Retina (tissue), 1 donor: ENCODE measurements around the gene CDK7.
"Not testable (repeated sequence)": the region's sequence is repeated elsewhere in the genome, so short reads cannot be mapped to it uniquely, and the experiment has no call there.

Experiments
- DNase-seq: peaks from one replicate; pipeline ENCODE4 v3.0.0-alpha.2; 2016

The CDK7 gene

DNA sequence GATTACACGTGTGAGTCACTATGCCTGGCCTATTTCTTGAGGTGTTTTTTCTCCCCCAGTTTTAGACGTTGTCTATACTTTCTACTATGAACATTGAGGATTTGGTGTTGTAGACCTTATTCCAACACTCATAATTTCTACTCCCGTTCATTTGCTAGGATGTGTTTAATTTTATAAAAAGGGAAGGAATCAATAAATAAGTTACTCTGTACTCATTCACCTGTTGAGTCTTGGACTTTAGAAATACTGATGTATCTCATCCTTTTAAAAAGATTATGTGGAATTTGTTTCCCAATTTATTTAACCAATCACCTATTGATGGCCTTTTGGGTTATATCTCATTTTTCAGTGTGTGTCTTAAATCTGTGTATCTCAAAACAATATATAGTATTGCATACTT, 3.2 kb downstream of the CDK7 start:
- DNase-seq, result no peak

GRCh38 chr5:69238760-69239251, 4.1 kb downstream of the CDK7 start:
- no peak for DNase-seq

DNA sequence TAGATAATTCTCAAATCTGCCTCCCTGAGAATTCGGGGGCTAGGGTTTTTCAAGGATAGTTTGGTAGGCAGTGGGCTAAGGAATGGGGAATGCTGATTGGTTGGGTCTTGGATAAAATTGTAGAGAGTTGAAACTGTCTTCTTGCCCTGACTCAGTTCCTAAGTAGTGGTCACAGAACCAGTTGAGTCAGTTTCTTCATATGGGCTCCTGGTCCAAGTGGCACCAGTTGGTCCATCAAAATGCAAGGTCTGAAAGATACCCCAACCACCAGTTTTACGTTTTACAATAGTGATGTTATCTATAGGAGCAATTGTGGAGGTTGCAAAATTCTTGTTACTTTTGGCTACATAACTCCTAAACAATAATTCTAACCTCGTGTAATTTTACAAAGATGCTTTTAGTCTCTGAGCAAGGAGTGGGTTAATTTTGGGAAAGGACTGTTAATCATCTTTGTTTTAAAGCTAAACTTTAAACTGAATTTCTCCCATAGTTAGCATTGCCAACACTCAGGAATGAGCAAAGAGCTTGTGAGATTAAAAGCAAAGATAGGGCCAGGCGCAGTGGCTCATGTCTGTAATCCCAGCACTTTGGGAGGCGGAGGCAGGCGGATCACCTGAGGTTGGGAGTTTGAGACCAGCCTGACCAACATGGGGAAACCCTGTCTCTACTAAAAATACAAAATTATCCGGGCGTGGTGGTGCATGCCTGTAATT, 7.7 kb downstream of the CDK7 start:
- DNase-seq, result no peak

- no peak for DNase-seq
These were observed 10.3 kb downstream of the CDK7 start for GRCh38 chr5:69245031-69245430.

GRCh38 chr5:69248019-69248418, 13.3 kb downstream of the CDK7 start:
- no peak for DNase-seq

GRCh38 chr5:69250593-69250992, 15.9 kb downstream of the CDK7 start:
- no peak for DNase-seq

- DNase-seq, result no peak
These were observed 17.8 kb downstream of the CDK7 start for GRCh38 chr5:69252437-69252836.

GRCh38 chr5:69255940-69256339, 21.3 kb downstream of the CDK7 start:
- DNase-seq, result not testable (repeated sequence)

DNA sequence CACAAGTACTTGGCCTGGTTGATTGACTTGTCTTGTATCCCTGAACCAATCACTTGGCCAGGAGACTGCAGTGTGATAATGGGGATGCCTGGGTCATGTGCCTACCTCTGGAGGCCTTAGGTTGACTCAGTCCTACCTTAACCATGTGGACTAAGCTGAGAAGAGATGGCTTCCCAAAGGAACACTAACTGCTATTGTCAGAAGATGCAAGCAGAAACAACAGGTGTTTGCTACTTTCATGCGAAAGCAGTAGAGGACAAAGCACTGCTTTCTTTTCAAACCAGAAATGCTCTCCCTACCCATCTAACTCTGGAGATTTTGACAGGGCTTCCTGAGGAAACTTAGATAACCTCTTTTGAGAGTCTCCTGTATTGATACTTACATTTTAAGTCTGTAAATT, 22.9 kb downstream of the CDK7 start:
- no peak for DNase-seq

DNA sequence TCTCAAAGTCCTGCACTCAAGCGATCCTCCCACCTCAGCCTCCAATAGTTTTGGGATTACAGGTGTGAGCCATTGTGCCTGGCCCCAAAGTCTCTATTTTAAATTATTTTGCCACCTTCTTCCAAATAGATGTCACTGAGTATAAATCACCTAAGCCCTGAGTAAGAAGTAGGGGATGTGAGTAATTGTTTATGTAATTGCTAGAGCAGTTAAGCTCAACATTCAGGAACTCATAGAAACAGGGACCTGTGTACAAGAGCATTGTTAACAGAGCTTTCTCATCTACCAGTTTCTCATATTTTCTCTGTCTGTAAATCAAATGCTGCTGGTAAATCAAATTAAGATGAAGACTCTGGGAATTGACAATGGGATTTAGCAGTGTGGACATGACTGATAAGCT, 26.3 kb downstream of the CDK7 start:
- DNase-seq, result no peak

DNA sequence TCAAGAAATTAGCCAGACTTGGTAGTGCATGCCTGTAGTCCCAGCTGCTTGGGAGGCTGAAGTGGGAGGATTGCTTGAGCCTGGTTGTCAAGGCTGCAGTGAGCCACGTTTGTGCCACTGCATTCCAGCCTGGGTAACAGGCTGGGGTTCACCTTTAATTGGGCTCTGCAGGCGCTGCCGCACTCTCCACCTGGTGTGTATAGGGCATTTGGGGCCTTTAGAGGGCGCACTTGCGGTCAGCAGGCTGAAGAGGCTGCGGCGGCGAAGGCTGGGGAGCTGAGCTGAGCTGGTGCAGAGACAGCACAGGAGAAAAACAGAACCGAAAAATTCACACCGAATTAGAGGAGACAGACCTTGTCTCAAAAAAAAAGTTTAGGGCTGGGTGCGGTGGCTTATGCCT, 31.2 kb downstream of the CDK7 start:
- no peak for DNase-seq

DNA sequence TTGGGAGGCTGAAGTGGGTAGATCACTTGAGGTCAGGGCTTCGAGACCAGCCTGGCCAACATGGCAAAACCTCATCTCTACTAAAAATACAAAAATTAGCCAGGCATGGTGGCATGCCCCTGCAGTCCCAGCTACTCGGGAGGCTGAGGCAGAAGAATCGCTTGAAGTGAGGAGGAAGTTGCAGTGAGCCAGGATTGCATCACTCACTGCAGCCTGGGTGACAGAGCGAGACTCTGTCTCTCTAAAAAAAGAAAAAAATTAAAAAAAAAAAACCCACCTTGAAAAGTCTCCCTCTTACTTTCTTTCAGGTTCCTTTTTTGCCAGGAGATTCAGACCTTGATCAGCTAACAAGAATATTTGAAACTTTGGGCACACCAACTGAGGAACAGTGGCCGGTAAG, 34.2 kb downstream of the CDK7 start:
- DNase-seq, result no peak

DNA sequence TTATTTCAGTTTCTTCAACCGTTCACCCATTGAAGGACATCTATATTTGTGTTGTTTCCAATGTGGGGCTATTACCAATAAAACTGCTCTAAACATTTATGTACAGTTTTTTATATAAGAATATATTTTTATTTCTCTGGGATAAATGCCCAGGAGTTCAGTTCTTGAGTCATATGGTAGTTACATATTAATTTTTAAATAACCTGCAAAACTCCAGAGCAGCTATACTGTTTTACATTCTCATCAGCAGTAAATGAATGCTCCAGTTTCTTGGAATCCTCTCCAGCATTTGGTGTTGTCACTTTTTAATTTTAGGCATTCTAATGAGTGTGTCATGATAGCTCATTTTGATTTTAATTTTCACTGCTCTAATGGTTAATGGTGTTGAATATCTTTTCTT, 36.2 kb downstream of the CDK7 start:
- no peak for DNase-seq

DNA sequence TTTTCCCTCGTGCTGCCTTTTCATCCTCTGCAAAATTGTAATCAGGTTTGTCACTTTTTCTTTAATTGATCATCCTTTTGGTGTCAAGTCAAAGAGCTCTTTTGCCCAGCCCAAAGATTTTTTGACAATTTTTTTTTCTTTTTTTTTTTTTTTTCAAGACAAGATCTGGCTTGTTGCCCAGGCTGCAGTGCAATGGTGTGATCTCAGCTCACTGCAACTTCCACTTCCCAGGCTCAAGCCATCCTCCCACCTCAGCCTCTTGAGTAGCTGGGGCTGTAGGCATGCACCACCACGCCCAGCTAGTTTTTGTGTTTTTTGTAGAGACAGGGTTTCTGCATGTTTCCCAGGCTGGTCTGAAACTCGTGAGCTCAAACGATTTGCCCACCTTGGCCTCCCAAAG, 36.7 kb downstream of the CDK7 start:
- no peak for DNase-seq

DNA sequence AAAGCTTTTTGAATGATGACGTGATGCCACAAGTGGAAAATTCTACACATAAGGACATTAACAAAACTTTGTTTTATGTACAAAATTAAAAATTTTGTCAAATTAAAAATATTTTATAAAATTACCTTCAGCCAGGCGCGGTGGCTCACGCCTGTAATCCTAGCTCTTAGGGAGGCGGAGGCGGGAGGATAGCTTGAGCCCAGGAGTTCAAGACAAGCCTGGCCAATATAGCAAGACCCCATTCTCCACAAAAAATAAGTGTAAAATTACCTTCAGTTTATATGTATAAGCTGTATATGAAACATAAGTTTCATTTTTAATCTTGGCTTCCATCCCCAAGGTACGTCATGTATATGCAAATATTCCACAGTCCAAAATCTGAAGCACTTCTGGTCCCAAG, 40.9 kb downstream of the CDK7 start:
- DNase-seq, result no peak

DNA sequence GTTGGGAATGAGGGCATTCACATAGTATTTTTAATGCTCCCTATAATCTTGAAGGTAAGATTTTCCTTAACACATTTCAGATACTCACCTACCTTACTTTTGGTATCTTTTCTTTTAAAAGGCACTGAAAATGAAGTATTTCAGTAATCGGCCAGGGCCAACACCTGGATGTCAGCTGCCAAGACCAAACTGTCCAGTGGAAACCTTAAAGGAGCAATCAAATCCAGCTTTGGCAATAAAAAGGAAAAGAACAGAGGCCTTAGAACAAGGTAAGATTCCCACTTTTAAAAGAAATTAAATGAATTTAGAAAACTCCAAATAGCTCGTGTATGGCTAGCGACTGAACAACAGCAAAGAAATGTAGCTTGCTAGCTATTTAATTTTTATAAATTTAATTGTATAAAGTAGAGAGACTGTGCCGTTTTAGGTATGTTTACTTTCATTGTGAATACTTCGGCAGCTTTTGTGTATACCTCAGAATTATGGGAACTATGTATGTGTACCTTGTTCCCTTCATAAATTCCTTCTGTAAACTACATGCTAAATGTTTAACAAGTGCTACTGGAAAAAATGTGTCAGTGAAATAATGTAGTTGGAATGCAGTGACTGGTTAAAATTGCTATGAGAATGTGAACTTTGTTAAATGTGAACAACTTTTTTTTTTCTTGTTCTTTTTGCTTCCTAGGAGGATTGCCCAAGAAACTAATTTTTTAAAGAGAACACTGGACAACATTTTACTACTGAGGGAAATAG, 41.9 kb downstream of the CDK7 start:
- DNase-seq, result no peak

DNA sequence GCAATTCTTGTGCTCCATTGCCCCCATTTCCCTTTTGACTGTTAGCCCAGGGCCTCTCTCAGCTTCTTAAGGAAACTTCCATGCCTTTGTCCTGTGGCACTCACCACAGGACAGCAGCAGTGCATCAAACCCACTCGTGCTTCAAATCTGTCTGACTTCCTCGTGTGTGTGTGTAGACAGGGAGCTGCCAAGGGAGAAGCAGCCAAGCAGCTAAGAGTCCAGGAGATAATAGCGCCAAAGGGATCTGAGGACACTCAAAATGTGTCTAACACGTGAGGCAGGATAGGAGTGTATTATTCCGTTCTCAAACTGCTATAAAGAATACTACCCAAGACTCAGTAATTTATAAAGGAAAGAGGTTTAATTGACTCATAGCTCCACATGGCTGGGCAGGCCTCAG, 44.8 kb downstream of the CDK7 start:
- DNase-seq, result no peak

GRCh38 chr5:69281114-69281513, 46.4 kb downstream of the CDK7 start:
- DNase-seq, result no peak

DNA sequence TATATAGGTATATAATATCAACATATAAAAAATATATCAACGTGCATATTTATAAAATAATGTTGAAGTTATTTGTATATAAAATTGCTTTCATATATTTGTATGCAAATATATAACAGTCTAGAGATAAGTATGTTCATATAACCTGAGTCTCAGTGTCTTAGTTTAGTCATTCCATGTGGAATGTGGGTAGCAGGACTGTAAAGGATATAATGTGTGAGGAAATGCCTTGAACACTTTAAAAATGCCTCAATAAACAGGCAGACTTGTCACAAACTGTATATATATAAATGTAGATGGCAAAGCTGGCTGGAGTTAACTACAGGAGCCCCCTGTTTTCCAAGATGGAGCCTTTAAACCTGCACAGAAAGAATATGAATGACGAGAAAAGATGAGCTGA, 49.5 kb downstream of the CDK7 start:
- DNase-seq, result no peak

DNA sequence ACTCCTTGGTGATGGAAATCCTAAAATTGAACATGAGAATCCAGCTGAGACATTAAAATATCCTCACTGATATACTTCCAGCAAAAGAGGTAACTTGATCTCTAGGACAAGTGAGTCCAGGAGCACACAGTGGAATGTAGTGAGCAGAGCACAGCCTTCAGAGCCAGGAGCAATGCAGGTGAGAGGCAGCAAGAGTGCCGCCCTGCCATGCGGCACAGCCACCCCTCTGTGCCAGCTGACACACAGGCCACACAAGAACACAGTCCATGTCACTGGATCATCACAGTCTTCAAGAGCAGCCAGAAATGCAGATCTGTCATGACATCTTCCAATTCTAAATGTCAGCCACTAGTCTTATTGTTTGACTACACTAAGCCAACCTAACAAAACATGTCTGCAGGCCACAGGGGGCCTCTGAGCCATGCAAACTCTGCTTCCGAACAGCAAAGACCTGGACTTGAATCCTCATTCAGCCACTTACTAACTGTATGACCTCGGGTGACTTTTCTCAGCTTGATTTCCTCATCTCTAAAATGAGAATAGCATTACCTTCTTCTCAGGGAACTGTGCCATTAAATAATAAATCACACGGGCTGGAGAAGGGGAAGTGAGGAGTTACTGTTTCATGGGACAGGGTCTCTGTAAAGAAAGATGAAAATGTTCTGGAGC, 50.9 kb downstream of the CDK7 start:
- DNase-seq, result no peak

GRCh38 chr5:69288069-69288468, 53.4 kb downstream of the CDK7 start:
- no peak for DNase-seq

GRCh38 chr5:69288688-69289087, 54.0 kb downstream of the CDK7 start:
- DNase-seq, result no peak

- no peak for DNase-seq
These were observed 57.6 kb downstream of the CDK7 start for GRCh38 chr5:69292306-69292705.

DNA sequence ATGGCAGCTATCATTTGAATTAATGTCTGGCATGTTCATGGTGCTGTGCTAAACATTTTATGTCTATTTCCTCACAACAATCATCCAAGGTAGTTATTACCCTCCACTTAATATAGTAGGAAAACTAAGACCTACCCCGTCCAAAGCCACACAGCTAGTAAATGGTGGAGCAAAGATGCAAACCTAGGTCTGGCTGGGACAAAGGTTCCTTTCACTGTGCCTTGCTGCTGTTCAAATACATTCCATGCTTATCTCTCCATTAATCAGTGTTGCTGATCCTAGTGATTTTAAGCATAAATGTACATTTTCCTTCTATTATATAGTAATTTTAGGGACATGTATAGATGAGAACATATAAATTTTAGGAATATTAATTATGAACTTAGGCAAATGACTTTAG, 59.2 kb downstream of the CDK7 start:
- no peak for DNase-seq
